ENCODE results near the gene CBX6.

DNA sequence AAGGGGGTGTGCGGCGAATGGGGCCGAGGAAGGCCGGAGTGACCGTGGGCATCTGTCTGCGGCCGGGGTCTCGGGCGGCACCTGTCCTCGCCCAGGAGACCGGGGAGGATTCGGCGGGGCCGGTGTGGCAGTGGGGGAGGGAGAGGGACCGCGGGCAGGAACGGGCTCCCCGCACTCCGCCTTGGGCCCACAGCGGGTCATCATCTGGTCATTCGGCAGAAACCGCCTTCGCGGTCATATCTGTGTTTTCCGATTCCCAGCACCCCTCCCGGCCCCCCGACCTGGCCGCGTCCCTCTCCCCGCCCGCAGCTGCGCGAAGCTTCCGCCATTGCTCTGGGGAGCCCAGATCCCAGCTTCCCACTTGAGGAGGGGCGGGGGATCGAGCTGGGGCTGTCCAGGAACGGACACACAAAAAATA lies 824 bp upstream of the CBX6 start:
- TF ChIP-seq, protein P1, sequence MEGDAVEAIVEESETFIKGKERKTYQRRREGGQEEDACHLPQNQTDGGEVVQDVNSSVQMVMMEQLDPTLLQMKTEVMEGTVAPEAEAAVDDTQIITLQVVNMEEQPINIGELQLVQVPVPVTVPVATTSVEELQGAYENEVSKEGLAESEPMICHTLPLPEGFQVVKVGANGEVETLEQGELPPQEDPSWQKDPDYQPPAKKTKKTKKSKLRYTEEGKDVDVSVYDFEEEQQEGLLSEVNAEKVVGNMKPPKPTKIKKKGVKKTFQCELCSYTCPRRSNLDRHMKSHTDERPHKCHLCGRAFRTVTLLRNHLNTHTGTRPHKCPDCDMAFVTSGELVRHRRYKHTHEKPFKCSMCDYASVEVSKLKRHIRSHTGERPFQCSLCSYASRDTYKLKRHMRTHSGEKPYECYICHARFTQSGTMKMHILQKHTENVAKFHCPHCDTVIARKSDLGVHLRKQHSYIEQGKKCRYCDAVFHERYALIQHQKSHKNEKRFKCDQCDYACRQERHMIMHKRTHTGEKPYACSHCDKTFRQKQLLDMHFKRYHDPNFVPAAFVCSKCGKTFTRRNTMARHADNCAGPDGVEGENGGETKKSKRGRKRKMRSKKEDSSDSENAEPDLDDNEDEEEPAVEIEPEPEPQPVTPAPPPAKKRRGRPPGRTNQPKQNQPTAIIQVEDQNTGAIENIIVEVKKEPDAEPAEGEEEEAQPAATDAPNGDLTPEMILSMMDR (conservative IDR thresholded peaks at IDR 0.05; ENCODE audit: low read depth, low read length) = no peak
- TF ChIP-seq EZH2 (IDR thresholded peaks at IDR 0.05; ENCODE audit: borderline replicate concordance, low read depth, low read length, poor library complexity, severe bottlenecking) = no peak

Data from A673 (cell line).